Smooth muscle cell (in vitro differentiated cells): Measurements from ENCODE around the gene MYBPC3. TPM values are rescaled to one million over a fixed set of nuclear protein-coding genes. Genes with fewer than 3 reads are reported as not detected.

Experiments
- DNase-seq: peaks from one replicate; lab custom pipeline; 2025; ENCODE audit not compliant: unreplicated experiment; lab: John Stamatoyannopoulos, UW
- H2AFZ ChIP-seq: fragments of 200-600 bp; sonication (generic); 2 replicates; pipeline ENCODE4 v1.6.0; 2016; ENCODE audit warnings: antibody characterized with exemption, low read depth, mild to moderate bottlenecking
- H3F3A ChIP-seq: fragments of 200-600 bp; sonication (generic); 2 replicates; pipeline ENCODE4 v1.6.0; 2017; ENCODE audit warnings: antibody characterized with exemption, low read depth
- H3K27ac ChIP-seq: fragments of 200-600 bp; sonication (generic); 2 replicates; pipeline ENCODE4 v1.5.1; 2016; ENCODE audit warnings: low read depth, mild to moderate bottlenecking
- H3K27me3 ChIP-seq: fragments of 200-600 bp; sonication (generic); 2 replicates; pipeline ENCODE4 v1.6.1; 2016; ENCODE audit warnings: low read depth, mild to moderate bottlenecking
- H3K36me3 ChIP-seq: fragments of 200-600 bp; sonication (generic); 2 replicates; pipeline ENCODE4 v1.5.1; 2016; ENCODE audit warnings: low read depth
- H3K4me1 ChIP-seq: fragments of 200-600 bp; sonication (generic); 2 replicates; pipeline ENCODE4 v1.5.1; 2016; ENCODE audit warnings: low read depth
- H3K4me2 ChIP-seq: fragments of 200-600 bp; sonication (generic); 2 replicates; pipeline ENCODE4 v1.6.0; 2016; ENCODE audit warnings: mild to moderate bottlenecking
- H3K4me3 ChIP-seq: fragments of 200-600 bp; sonication (generic); 2 replicates; pipeline ENCODE4 v1.5.1; 2016; ENCODE audit warnings: mild to moderate bottlenecking
- H3K79me2 ChIP-seq: fragments of 200-600 bp; sonication (generic); 2 replicates; pipeline ENCODE4 v1.6.0; 2016; ENCODE audit warnings: low read depth, mild to moderate bottlenecking
- H3K9ac ChIP-seq: fragments of 200-600 bp; sonication (generic); 2 replicates; pipeline ENCODE4 v1.6.0; 2016; ENCODE audit warnings: low read depth
- H3K9me3 ChIP-seq: fragments of 200-600 bp; sonication (generic); replicated peaks from 2 replicates; pipeline ENCODE4 v1.5.1; 2016; ENCODE audit warnings: low read depth
- H4K20me1 ChIP-seq: fragments of 200-600 bp; sonication (generic); 2 replicates; pipeline ENCODE4 v1.6.0; 2016; ENCODE audit warnings: low read depth
- CTCF ChIP-seq: fragments of 200-600 bp; sonication (generic); IDR thresholded peaks from 2 replicates; pipeline ENCODE4 v1.5.1; 2017; ENCODE audit warnings: borderline replicate concordance, mild to moderate bottlenecking, antibody characterized with exemption; ENCODE audit not compliant: insufficient read depth, poor library complexity, severe bottlenecking
- WGBS: methylation state at CpG from one replicate; pipeline ENCODE4 v1.1.7; 2016; ENCODE audit warnings: low lambda C conversion rate; 5-methylcytosine and 5-hydroxymethylcytosine counted together
- polyA plus RNA-seq: library from polyadenylated mRNA; unstranded; fragments of >200 nt; fragmentation: Nextera tagmentation; extraction: Ambion mirVana; gene quantifications from 2 replicates; pipeline ENCODE4 v1.2.1, GENCODE V29; 2016
- total RNA-seq: library from RNA; depleted of rRNA; stranded (reverse); fragments of >200 nt; gene quantifications from 2 replicates; pipeline ENCODE4 v1.2.3, GENCODE V29; 2014

MYBPC3 gene
- total and polyA plus RNA-seq, 2 experiments from 2014 or later: 0.03 TPM; not detected in 1

- TF ChIP-seq CTCF: no peak
- H3K9me3 ChIP-seq: no peaks in the 10 kb centered on the region
- H3F3A ChIP-seq: no peaks in the 10 kb centered on the region
- no peaks in the 10 kb centered on the region for H3K36me3 ChIP-seq
- H2AFZ ChIP-seq: no peak overlapping the region
- H3K79me2 ChIP-seq: no peaks in the 10 kb centered on the region
- H3K9ac ChIP-seq: no peak overlapping the region
- H3K27me3 ChIP-seq: no peaks in the 10 kb centered on the region
- no peak for DNase-seq
- H3K4me3 ChIP-seq: no peak overlapping the region
- H3K4me2 ChIP-seq: no peak overlapping the region
- H3K27ac ChIP-seq: no peak overlapping the region
- H3K4me1 ChIP-seq: no peaks in the 10 kb centered on the region
- H4K20me1 ChIP-seq: no peaks in the 10 kb centered on the region
- 88% methylated on average over 12 of the region's 12 CpGs for WGBS
Observed at GRCh38 chr11:47326198-47326597, 26.3 kb downstream of the MYBPC3 start.

DNA sequence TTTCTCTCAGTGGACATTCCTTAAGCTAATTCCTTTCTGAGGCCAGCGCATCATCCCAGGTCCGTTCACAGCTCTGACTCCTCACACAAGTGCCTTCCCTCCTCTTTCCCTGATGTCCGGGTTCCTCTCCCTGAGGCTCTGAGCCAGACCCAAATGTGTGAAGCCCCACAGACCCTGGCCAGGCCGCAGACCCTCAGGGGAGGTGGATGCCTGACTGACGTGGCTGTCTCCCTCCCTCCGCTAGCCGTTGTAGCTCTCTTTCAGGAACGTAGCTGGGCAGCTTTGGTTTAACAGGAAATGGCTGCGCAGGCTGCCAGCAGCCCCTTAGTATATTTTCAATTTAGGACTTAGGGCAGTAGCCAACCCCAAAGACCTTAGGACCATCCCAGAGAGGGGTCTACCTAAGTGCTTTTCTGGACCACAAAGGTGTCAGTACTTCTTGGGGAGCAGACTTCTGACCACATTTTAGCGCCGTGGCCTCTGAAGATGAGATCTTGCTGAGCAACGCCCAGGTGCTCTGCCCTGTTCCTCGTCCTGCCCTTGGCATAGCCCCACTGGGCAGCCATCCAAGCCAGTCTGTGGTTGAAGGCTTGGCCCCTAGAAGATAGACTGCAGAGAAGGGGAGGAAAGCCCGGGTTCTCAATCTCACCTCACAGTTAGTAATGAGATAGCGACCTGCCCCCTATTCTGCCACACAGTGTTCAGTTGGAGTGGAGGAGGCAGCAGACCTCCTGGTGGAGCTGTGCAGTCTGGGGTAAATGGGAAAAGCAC lies 27.0 kb downstream of the MYBPC3 start:
- no peaks in the 10 kb centered on the region for H3F3A ChIP-seq

DNA sequence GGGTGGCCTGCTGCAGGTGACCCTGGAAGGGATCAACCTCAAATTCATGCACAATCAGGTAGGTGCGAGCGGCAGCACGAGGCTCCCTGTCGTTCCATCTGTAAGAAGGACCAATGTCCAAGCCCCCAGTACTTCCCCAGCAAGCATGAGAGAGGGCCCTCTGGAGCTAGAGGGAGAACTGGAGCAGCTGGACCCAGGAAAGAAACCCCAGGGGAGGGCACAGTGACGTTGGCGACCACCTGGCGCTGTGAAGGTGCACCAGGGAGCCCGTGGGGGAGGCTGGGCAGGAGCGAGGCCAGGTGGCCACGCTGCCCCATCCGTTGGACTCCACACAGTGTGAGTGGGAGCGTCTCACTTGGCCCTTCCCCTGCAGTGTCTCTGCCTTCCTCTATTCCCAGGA lies 28.0 kb downstream of the MYBPC3 start:
- H3K9me3 ChIP-seq: no peaks in the 10 kb centered on the region
- no peaks in the 10 kb centered on the region for H3K4me1 ChIP-seq
- no peak overlapping the region for H3K4me3 ChIP-seq
- H3K4me2 ChIP-seq: no peak overlapping the region
- WGBS: 93% methylated on average over 12 of the region's 12 CpGs
- no peaks in the 10 kb centered on the region for H3F3A ChIP-seq
- DNase-seq: no peak
- no peak overlapping the region for H3K9ac ChIP-seq
- no peaks in the 10 kb centered on the region for H3K79me2 ChIP-seq
- H2AFZ ChIP-seq: no peak overlapping the region
- TF ChIP-seq CTCF: no peak
- H3K27me3 ChIP-seq: no peaks in the 10 kb centered on the region
- no peaks in the 10 kb centered on the region for H3K36me3 ChIP-seq
- no peak overlapping the region for H3K27ac ChIP-seq
- no peaks in the 10 kb centered on the region for H4K20me1 ChIP-seq

More for the DNA sequence above, 27.0 kb downstream of the MYBPC3 start:
- DNase-seq: no peak
- Histone ChIP-seq H3K27me3 (no peaks in the 10 kb centered on the region), H3K4me3 (no peak overlapping the region), H3K4me2 (no peak overlapping the region), H3K9ac (no peak overlapping the region), H3K27ac (no peak overlapping the region), H3K36me3 (no peaks in the 10 kb centered on the region), H3K4me1 (no peaks in the 10 kb centered on the region), H3K9me3 (no peaks in the 10 kb centered on the region), H4K20me1 (no peaks in the 10 kb centered on the region), H2AFZ (no peak overlapping the region), H3K79me2 (no peaks in the 10 kb centered on the region)
- 96% methylated on average over 15 of the region's 15 CpGs for WGBS
- no peak for TF ChIP-seq CTCF

DNA sequence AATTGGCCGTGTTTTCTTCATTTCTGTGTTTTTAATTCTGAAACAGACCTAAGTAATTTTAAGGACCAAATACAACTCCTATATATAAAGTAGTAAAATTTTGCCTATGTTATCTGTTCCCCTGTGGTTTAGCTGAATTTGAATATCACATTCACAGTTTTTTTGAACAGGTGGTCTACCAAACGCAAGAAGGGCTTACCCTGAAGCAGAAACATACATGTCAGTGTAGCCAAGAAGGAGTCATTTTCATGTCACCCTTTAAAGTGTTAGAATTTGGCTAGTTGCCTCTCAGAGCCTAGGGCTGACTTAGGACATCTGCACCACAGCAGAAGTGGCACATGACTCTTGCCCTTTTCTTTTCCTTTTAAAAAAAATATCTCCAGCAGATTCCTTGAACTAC lies 34.3 kb downstream of the MYBPC3 start:
- Histone ChIP-seq H3K79me2 (no peaks in the 10 kb centered on the region), H3K27me3 (no peaks in the 10 kb centered on the region), H3K9me3 (no peaks in the 10 kb centered on the region), H3K4me1 (no peaks in the 10 kb centered on the region), H3K4me2 (no peak overlapping the region), H4K20me1 (no peaks in the 10 kb centered on the region), H3K9ac (no peak overlapping the region), H3K36me3 (peaks cover 3% of the 10 kb centered on the region), H2AFZ (no peak overlapping the region), H3K4me3 (no peak overlapping the region), H3F3A (no peaks in the 10 kb centered on the region), H3K27ac (no peak overlapping the region)
- WGBS: 100% methylated on average over 2 of the region's 2 CpGs
- no peak for TF ChIP-seq CTCF
- DNase-seq: no peak
